Liver (tissue), 9 donors: ENCODE results near the gene LTV1. TPM values are rescaled to one million over a fixed set of nuclear protein-coding genes. Genes with fewer than 3 reads are reported as not detected.

ENCODE experiments used
- DNase-seq: peaks from one replicate; pipeline ENCODE4 v3.0.0-alpha.2; 2017; ENCODE audit warnings: low spot score
- H3K27ac ChIP-seq, 2 donors: one replicate each; pipeline ENCODE4 v1.7.0; 2013; ENCODE audit warnings: inconsistent platforms in 2 of 2, low read length in 2 of 2, control low read depth in 1 of 2, low read depth in 1 of 2, mild to moderate bottlenecking in 1 of 2
- H3K27me3 ChIP-seq, 4 donors: one replicate each; pipeline versions ENCODE4 v1.6.1 to v1.7.0; 2013; ENCODE audit warnings: low read length in 3 of 4, inconsistent platforms in 1 of 4, mild to moderate bottlenecking in 1 of 4, moderate library complexity in 1 of 4; ENCODE audit not compliant: control insufficient read depth in 4 of 4, insufficient read depth in 4 of 4
- H3K36me3 ChIP-seq, 4 donors: one replicate each; pipeline versions ENCODE4 v1.6.1 to v1.7.0; 2013; ENCODE audit warnings: low read length in 3 of 4, mild to moderate bottlenecking in 3 of 4, low read depth in 1 of 4, moderate library complexity in 1 of 4; ENCODE audit not compliant: control insufficient read depth in 4 of 4, insufficient read depth in 3 of 4
- H3K4me1 ChIP-seq, 4 donors: one replicate each; pipeline versions ENCODE4 v1.6.1 to v1.7.0; 2013; ENCODE audit warnings: low read length in 3 of 4, mild to moderate bottlenecking in 3 of 4, moderate library complexity in 1 of 4; ENCODE audit not compliant: control insufficient read depth in 4 of 4, insufficient read depth in 4 of 4
- H3K4me3 ChIP-seq, 3 donors: one replicate each; pipeline versions ENCODE4 v1.6.1 to v1.7.0; 2013; ENCODE audit warnings: low read length in 3 of 3, control low read depth in 1 of 3, low read depth in 1 of 3, mild to moderate bottlenecking in 1 of 3
- H3K9ac ChIP-seq, 2 donors: one replicate each; pipeline ENCODE4 v1.7.0; 2013; ENCODE audit warnings: low read length in 2 of 2, mild to moderate bottlenecking in 2 of 2, moderate library complexity in 2 of 2, control low read depth in 1 of 2, low read depth in 1 of 2
- H3K9me3 ChIP-seq, 4 donors: one replicate each; pipeline versions ENCODE4 v1.6.1 to v1.7.0; 2013; ENCODE audit warnings: low read length in 3 of 4; ENCODE audit not compliant: control insufficient read depth in 4 of 4
- ATF3 ChIP-seq: IDR thresholded peaks from 2 replicates; pipeline ENCODE4 v1.6.1; 2016; ENCODE audit warnings: antibody characterized with exemption
- EGR1 ChIP-seq, 2 donors: IDR thresholded peaks; 2 replicates each; pipeline ENCODE4 v1.6.1; 2016 to 2018; ENCODE audit warnings: antibody characterized with exemption in 2 of 2, low read depth in 2 of 2
- GABPA ChIP-seq, 2 donors: IDR thresholded peaks in 1 of 2; conservative IDR thresholded peaks in 1 of 2; 2 replicates each; pipeline ENCODE4 v1.6.1; 2016; ENCODE audit warnings: antibody characterized with exemption in 2 of 2, mild to moderate bottlenecking in 1 of 2, moderate library complexity in 1 of 2
- HNF4A ChIP-seq, 2 donors: conservative IDR thresholded peaks; 2 replicates each; pipeline ENCODE4 v1.6.1; 2016; ENCODE audit warnings: antibody characterized with exemption in 2 of 2, mild to moderate bottlenecking in 2 of 2
- JUND ChIP-seq, 2 donors: IDR thresholded peaks; 2 replicates each; pipeline ENCODE4 v1.6.1; 2016; ENCODE audit warnings: antibody characterized with exemption in 2 of 2
- MAX ChIP-seq: IDR thresholded peaks from 2 replicates; pipeline ENCODE4 v1.6.1; 2016; ENCODE audit warnings: antibody characterized with exemption
- NR2F2 ChIP-seq: IDR thresholded peaks from 2 replicates; pipeline ENCODE4 v1.6.1; 2016; ENCODE audit warnings: antibody characterized with exemption
- RAD21 ChIP-seq, 2 donors: IDR thresholded peaks; 2 replicates each; pipeline ENCODE4 v1.6.1; 2016; ENCODE audit warnings: antibody characterized with exemption in 2 of 2, mild to moderate bottlenecking in 2 of 2
- REST ChIP-seq: IDR thresholded peaks from 2 replicates; pipeline ENCODE4 v1.6.1; 2016; ENCODE audit warnings: antibody characterized with exemption, mild to moderate bottlenecking
- SP1 ChIP-seq: IDR thresholded peaks from 2 replicates; pipeline ENCODE4 v1.6.1; 2018; ENCODE audit warnings: antibody characterized with exemption, mild to moderate bottlenecking
- YY1 ChIP-seq: IDR thresholded peaks from 2 replicates; pipeline ENCODE4 v1.6.1; 2016; ENCODE audit warnings: antibody characterized with exemption, mild to moderate bottlenecking
- ZBTB33 ChIP-seq: IDR thresholded peaks from 2 replicates; pipeline ENCODE4 v1.6.1; 2016; ENCODE audit warnings: antibody characterized with exemption
- WGBS: extraction: QIAGEN DNeasy Blood & Tissue Kit; methylation state at CpG from one replicate; pipeline ENCODE4 v1.1.7; 2013; 5-methylcytosine and 5-hydroxymethylcytosine counted together
- polyA plus RNA-seq, 2 donors: library from polyadenylated mRNA; stranded (reverse) in 1 of 2; unstranded in 1 of 2; fragments of 200-250 nt in 1 of 2; fragments of >200 nt in 1 of 2; fragmentation: Nextera tagmentation in 1 of 2; extraction: Ambion mirVana in 1 of 2; gene quantifications; one replicate each; pipeline versions ENCODE4 v1.2.1 to v1.2.3, GENCODE V29; 2013 to 2015
- total RNA-seq, 2 donors: library from RNA; depleted of rRNA; stranded (reverse); fragments of >200 nt; gene quantifications; one replicate each; pipeline ENCODE4 v1.2.3, GENCODE V29; 2014
- donor health status: healthy.
- donor health status: healthy.
- donor health status: healthy.
- donor health status: healthy.
- donor health status: healthy.

Gene LTV1
- total and polyA plus RNA-seq, 4 donors: 8.7 to 14.5 (median 13.1) TPM

GRCh38 chr6:143840595-143841265 is 2.4 kb upstream of the LTV1 start:
- no peak for DNase-seq
- H3K9ac ChIP-seq: no peak overlapping the region

More at GRCh38 chr6:143840595-143841265, 2.4 kb upstream of the LTV1 start:
- H3K9me3 ChIP-seq: no peaks in the 10 kb centered on the region
- TF ChIP-seq EGR1 (IDR thresholded peaks at IDR 0.05; ENCODE audit: low read depth in 2 of 2): no peak
- TF ChIP-seq ATF3: no peak
- no peak for TF ChIP-seq ZBTB33
- no peak for TF ChIP-seq MAX
- no peak for TF ChIP-seq JUND (IDR thresholded peaks at IDR 0.05)
- no peak for TF ChIP-seq REST
- TF ChIP-seq HNF4A (conservative IDR thresholded peaks at IDR 0.05): no peak
- no peak for TF ChIP-seq YY1
- TF ChIP-seq RAD21 (IDR thresholded peaks at IDR 0.05): no peak
- TF ChIP-seq SP1: no peak
- no peak for TF ChIP-seq GABPA (IDR thresholded peaks at IDR 0.05 in 1 of 2, conservative IDR thresholded peaks at IDR 0.05 in 1 of 2)
- TF ChIP-seq NR2F2: no peak
- H3K27ac ChIP-seq: no peak overlapping the region
- no peak overlapping the region for H3K4me3 ChIP-seq
- H3K4me1 ChIP-seq: peaks cover 0 to 14% (median 10%) of the 10 kb centered on the region in 4 donors
- WGBS: 97% methylated on average over 6 of the region's 6 CpGs
- no peaks in the 10 kb centered on the region for H3K27me3 ChIP-seq
- peaks cover 0 to 10% (median 8%) of the 10 kb centered on the region in 4 donors for H3K36me3 ChIP-seq
